HG02852 (cell line): ENCODE measurements around the gene SCAF4.
"Not testable (repeated sequence)": the region's sequence is repeated elsewhere in the genome, so short reads cannot be mapped to it uniquely, and the experiment has no call there.

ENCODE experiments used
- ATAC-seq: cut with Tn5 transposase; IDR thresholded peaks from one replicate; pipeline ENCODE4 v1.9.1; 2021; ENCODE audit warnings: mild to moderate bottlenecking, moderate library complexity; ENCODE audit not compliant: unreplicated experiment

The SCAF4 gene

DNA sequence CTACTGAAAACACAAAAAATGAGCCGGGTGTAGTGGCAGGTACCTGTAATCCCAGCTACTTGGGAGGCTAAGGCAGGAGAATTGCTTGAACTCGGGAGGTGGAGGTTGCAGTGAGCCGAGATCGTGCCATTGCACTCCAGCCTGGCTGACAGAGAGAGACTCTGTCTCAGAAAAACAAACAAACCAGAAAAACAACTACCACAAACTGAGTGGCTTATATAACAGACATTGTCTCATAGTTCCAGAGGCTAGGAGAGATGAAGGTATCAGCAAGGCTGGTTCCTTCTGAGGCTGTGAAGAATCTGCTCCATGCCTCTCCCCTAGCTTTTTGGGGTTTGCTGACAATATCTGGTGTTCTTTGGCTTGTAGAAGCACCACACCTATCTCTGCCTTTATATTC is 80.4 kb downstream of the SCAF4 start:
- ATAC-seq = not testable (repeated sequence)

DNA sequence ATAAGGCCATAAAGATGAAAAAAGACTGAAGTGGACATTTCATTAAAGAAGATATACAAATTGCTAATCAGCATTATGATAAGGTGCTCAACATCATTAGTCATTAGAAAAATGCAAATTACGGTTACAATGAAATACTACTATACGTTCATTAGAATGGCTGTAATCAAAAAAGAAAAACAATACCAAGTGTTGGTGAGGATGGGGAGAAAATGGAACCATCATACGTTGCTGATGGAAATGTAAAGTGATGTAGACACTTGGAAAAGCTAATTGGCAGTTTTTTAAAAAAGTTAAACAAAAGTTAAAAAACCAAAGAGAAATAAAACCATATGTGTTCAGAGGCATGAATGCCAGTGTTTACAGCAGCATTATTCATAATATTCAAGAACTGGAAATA is 81.0 kb downstream of the SCAF4 start:
- no peak for ATAC-seq

DNA sequence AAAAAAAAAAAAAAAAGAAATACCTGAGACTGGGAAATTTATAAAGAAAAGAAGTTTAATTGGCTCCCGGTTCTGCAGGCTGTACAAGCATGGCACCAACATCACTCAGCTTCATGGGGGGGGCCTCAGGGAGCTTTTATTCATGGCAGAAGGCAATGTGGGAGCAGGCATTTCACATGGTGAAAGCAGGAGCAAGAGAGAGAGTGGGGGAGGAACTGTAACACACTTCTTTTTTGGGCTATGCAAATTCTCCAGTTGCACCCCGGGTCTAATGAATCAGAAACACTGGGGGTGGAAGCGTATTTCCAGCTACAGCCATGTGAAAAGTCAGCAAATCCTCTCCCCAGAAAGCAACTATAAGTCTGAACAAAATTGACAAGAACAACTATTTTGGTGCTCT is 84.3 kb downstream of the SCAF4 start:
- peak; percentile 94 for ATAC-seq

GRCh38 chr21:31644643-31645042 is 87.3 kb downstream of the SCAF4 start:
- ATAC-seq = no peak

DNA sequence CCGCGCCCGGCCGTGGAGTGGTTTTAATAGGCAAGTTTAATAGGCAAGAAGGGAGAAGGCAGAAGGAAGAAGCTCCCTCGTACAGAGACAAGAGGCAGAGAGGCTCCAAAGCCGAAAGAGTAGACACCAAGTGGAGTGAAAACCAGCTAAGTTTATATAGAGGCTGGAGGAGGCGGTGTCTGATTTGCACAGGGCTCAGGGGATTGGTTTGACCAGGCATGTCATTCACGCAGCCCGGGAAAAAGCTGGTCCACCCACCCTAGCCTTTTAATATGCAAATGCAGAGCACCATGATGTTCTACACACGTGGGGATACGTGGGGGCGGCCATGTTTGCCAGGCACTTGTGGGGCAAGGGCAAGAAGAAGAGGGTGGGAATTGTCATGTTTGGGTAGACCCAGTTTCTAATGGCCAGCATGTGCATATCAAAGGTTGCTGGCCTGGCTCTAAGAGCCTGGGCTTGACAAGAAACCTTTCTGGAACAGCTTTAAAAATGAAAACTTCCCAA is 90.4 kb downstream of the SCAF4 start:
- no peak for ATAC-seq

GRCh38 chr21:31636874-31637273 is 95.0 kb downstream of the SCAF4 start:
- ATAC-seq = no peak

GRCh38 chr21:31634993-31635392 is 96.9 kb downstream of the SCAF4 start:
- no peak for ATAC-seq

DNA sequence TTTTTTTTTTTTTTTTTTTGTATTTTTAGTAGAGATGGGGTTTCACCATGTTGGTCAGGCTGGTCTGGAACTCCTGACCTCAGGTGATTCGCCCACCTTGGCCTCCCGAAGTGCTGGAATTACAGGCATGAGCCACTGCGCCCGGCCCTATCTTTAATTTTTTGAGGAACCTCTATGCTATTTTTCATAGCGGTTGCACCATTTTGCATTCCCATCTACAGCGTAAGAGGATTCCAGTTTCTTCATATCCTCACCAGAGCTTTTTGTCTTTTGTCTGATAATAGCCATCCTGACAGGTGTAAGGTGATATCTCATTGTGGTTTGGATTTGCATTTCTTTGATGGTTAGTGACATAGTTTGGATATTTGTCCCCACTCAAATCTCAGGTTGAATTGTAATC is 100.0 kb downstream of the SCAF4 start:
- ATAC-seq = not testable (repeated sequence)

GRCh38 chr21:31629972-31630711 is 101.8 kb downstream of the SCAF4 start:
- ATAC-seq = no peak

- ATAC-seq = no peak
Measured at GRCh38 chr21:31624961-31625491, 106.9 kb downstream of the SCAF4 start.

GRCh38 chr21:31624181-31624580 is 107.7 kb downstream of the SCAF4 start:
- no peak for ATAC-seq

- no peak for ATAC-seq
Measured at GRCh38 chr21:31623664-31624063, 108.3 kb downstream of the SCAF4 start.

GRCh38 chr21:31622397-31622796 is 109.5 kb downstream of the SCAF4 start:
- no peak for ATAC-seq
